ENCODE measurements around the gene SNX1. TPM values are rescaled to one million over a fixed set of nuclear protein-coding genes. Genes with fewer than 3 reads are reported as not detected.

SNX1 gene
- total and polyA plus RNA-seq, 2 of the 13 experiments (the other 11 are each of a cell fraction or from before 2014, with no cell fraction given) = 29.3 to 60.1 TPM

GRCh38 chr15:64146885-64147681 lies 51.3 kb downstream of the SNX1 start (continued):
- TF ChIP-seq ZBTB34 (CRISPR knock-in tag; IDR thresholded peaks at IDR 0.05) = peak; percentile 40; the same call in 1 of the 2 replicates
- no peak for TF ChIP-seq TOE1 (CRISPR knock-in tag; IDR thresholded peaks at IDR 0.05)
- TF ChIP-seq SNAPC4 (CRISPR knock-in tag; IDR thresholded peaks at IDR 0.05) = no peak
- TF ChIP-seq ZNF646 (CRISPR knock-in tag; IDR thresholded peaks at IDR 0.05) = no peak
- TF ChIP-seq EED (CRISPR knock-in tag; IDR thresholded peaks at IDR 0.05) = no peak
- no peak for TF ChIP-seq MTERF4 (CRISPR knock-in tag; IDR thresholded peaks at IDR 0.05)
- TF ChIP-seq GRHL1 (CRISPR knock-in tag; conservative IDR thresholded peaks at IDR 0.05) = no peak
- TF ChIP-seq FOXA1 (IDR thresholded peaks at IDR 0.05) = no peak
- peak; percentile 58 for TF ChIP-seq FOXA1 (CRISPR knock-in tag; IDR thresholded peaks at IDR 0.05)
- no peak for TF ChIP-seq JARID2 (CRISPR knock-in tag; IDR thresholded peaks at IDR 0.05; ENCODE audit: insufficient replicate concordance)
- no peak for TF ChIP-seq ZKSCAN1 (IDR thresholded peaks at IDR 0.05; ENCODE audit: low read length)
- no peak for TF ChIP-seq MIER2 (CRISPR knock-in tag; IDR thresholded peaks at IDR 0.05)
- TF ChIP-seq MXI1 (IDR thresholded peaks at IDR 0.05; ENCODE audit: borderline replicate concordance, low read depth, low read length) = no peak

Data from HepG2 (cell line).